NB4 (cell line): Measurements from ENCODE around the gene PRKAA2.

Experiments used
- DNase-seq: peaks from one replicate; pipeline ENCODE4 v3.0.0; 2010; ENCODE audit warnings: low read depth
- H3K4me3 ChIP-seq: one replicate; pipeline ENCODE4 v1.5.1; 2011; ENCODE audit warnings: mild to moderate bottlenecking, low read depth, low read length, moderate library complexity
- MYC ChIP-seq: IDR thresholded peaks from 2 replicates; pipeline ENCODE4 v1.6.1; 2011; ENCODE audit warnings: low read depth, low read length
- POLR2A ChIP-seq: IDR thresholded peaks from 2 replicates; pipeline ENCODE4 v1.6.1; 2011; ENCODE audit warnings: mild to moderate bottlenecking; ENCODE audit not compliant: insufficient read length; ENCODE audit errors: extremely low read depth
- TF ChIP-seq, protein P1 (sequence below): IDR thresholded peaks from one replicate; pipeline ENCODE4 v1.5.1; 2012; ENCODE audit warnings: low read depth, low read length
- TF ChIP-seq, protein P2 (sequence below): IDR thresholded peaks from 2 replicates; pipeline ENCODE4 v1.6.1; 2011; ENCODE audit warnings: low read depth, low read length

The PRKAA2 gene

DNA sequence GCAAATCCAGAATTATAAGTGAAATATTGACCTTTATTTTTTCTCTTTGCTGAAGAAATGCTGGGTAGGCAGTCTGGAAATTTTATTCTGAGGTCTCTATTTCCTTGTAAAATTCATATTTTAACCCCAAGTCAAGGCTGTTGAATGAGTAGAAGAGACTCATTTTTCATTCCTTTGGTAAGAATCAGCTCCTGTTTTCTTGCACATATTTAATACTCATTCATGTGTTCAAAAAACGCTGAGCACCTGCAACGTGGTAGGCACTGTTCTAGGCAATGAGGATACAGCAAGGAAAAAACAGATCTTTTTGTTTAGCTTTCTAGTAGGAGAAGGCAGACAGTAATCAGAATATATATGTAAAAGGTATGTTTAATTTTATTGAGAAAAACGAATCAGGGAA, 1.5 kb downstream of the PRKAA2 start:
- TF ChIP-seq POLR2A (no peak), MYC (no peak)
- TF ChIP-seq, protein P1, sequence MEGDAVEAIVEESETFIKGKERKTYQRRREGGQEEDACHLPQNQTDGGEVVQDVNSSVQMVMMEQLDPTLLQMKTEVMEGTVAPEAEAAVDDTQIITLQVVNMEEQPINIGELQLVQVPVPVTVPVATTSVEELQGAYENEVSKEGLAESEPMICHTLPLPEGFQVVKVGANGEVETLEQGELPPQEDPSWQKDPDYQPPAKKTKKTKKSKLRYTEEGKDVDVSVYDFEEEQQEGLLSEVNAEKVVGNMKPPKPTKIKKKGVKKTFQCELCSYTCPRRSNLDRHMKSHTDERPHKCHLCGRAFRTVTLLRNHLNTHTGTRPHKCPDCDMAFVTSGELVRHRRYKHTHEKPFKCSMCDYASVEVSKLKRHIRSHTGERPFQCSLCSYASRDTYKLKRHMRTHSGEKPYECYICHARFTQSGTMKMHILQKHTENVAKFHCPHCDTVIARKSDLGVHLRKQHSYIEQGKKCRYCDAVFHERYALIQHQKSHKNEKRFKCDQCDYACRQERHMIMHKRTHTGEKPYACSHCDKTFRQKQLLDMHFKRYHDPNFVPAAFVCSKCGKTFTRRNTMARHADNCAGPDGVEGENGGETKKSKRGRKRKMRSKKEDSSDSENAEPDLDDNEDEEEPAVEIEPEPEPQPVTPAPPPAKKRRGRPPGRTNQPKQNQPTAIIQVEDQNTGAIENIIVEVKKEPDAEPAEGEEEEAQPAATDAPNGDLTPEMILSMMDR, result no peak
- TF ChIP-seq, protein P2, sequence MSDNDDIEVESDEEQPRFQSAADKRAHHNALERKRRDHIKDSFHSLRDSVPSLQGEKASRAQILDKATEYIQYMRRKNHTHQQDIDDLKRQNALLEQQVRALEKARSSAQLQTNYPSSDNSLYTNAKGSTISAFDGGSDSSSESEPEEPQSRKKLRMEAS, result no peak
- H3K4me3 ChIP-seq, result no peak overlapping the region
- no peak for DNase-seq

DNA sequence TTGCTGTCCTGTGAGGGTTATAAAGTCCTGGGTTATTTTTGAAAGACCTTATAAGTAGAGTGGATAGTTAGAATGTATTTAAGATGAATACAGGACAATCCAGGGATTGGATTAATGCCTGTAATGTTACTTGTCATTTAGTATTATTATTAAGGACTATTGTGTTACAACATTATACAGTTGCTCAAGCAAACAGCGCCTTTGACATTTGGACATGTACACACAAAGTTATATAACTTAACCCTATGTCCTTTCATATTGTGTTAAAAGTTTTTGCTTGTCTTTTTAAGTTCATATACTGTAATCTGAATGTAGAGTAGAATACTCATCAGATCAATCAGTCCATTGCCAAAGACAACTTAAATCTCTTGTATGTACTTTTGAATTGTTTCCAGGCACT, 2.0 kb downstream of the PRKAA2 start:
- DNase-seq, result no peak
- TF ChIP-seq MYC (no peak), POLR2A (no peak)
- TF ChIP-seq, protein P1, result no peak
- TF ChIP-seq, protein P2, result no peak
- no peak overlapping the region for H3K4me3 ChIP-seq

DNA sequence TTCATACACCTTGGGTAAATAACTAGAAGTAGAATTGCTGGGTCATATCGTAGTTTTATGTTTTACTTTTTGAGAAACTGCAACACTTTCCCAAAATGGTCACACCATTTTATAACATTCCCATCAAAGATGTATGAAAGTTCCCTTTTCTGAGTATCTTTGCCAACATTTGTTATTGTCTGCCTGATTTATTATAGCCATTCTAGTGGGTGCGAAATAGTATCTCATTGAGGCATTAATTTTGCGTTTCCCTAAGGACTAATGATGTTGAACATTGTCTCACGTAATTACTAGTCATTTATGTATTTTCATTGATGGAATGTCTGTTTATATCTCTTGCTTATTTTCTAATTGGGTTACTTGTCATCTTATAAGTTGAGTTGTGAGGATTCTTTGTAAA, 3.4 kb downstream of the PRKAA2 start:
- TF ChIP-seq POLR2A, result no peak
- TF ChIP-seq, protein P2, result no peak
- TF ChIP-seq, protein P1, result no peak
- no peak for DNase-seq
- no peak overlapping the region for H3K4me3 ChIP-seq

DNA sequence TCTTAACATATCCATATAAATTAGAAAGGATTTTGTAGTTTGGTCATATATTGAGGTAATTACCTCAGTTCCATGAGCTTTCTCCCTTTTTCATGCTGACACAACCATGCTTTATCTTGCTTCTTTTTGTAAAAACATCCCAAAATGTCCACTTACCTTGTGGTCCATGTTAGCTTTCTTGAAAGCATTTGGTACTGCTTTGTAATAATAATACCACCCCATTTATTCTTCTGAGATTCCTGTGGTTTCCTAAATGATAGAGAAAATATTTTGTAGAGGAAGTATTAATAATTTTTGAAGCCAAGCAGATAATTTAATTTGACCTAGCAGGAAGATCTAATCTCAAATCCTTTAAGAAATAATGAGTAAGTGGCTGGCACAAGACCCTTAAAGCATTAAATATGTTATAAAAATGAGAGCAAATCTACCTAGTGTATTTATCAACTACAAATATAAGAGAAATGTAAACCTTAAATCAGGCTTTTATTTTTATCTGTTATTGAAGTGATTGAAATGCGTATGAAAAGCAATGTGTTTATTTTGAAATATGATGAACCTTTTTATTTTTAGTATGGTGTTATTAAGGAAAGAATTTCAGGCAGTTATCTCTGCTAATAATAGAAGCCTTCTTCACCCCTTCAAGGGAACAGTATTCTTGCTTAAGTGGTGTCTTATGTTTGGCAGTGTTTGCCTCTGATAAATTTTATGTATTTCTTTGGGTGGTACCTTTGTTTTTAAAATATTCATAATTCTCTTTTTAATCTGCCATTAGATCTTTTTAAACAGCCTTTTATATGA, 9.2 kb downstream of the PRKAA2 start:
- H3K4me3 ChIP-seq, result no peak overlapping the region
- DNase-seq, result no peak
- TF ChIP-seq, protein P2, result no peak
- no peak for TF ChIP-seq MYC
- TF ChIP-seq, protein P1, result no peak
- no peak for TF ChIP-seq POLR2A

DNA sequence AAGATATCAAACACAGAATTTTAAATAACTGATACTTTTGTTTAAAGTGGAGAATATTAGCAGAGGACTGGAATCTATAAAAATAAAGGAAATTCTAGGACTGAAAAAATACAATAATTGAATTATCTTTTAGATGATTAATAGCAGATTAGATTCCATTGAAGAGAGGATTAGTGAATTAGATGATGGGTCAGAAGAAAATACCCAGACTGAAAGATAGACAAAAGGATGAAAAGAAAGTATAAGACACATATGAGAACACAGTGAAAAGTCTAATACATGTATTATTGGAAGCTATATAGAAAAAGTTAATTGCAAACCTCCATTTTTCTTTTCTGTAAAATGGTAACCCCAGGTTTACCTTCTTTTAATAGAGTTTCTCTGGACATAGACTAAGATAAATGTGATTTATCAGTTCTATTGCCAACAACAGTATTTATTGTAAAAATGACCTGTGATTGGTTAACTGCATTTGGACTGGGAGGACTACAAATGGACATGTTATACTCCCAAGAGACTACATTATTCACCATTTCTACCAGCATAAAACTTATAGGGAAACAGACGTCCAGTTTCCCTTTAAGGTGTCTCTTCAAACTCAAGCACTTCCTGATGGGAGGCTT, 11.0 kb downstream of the PRKAA2 start:
- TF ChIP-seq MYC (no peak), POLR2A (no peak)
- TF ChIP-seq, protein P2, result no peak
- TF ChIP-seq, protein P1, result no peak
- no peak for DNase-seq
- H3K4me3 ChIP-seq, result no peak overlapping the region
